ENCODE results near the gene PPP1R37. TPM values are rescaled to one million over a fixed set of nuclear protein-coding genes. Genes with fewer than 3 reads are reported as not detected.

The PPP1R37 gene
- total RNA-seq, 4 donors from 2014 or later = 22.1 to 44.1 (median 33.5) TPM

- TF ChIP-seq CTCF (IDR thresholded peaks at IDR 0.05) = no peak
- TF ChIP-seq POLR2A (IDR thresholded peaks at IDR 0.05) = peak in 1 of 2 donors; percentile 30
- no peak for TF ChIP-seq EP300 (IDR thresholded peaks at IDR 0.05)
- peaks cover 0 to 3% of the 10 kb centered on the region in 2 donors for H3K27me3 ChIP-seq
- H3K9me3 ChIP-seq = no peaks in the 10 kb centered on the region
- peak within 1 kb of the TSS; percentile 33 to 67 (median 52) for H3K4me3 ChIP-seq
- 4 to 5% methylated on average over 44 to 81 of the region's 81 CpGs for WGBS, 2 donors
- H3K36me3 ChIP-seq = peaks cover 0 to 13% (median 5%) of the 10 kb centered on the region in 3 donors
- peaks cover 0 to 52% (median 25%) of the 10 kb centered on the region in 4 donors for H3K4me1 ChIP-seq
- peak within 1 kb of the TSS in 3 of 4 donors; percentile 49 to 76 (median 53) for H3K27ac ChIP-seq
- peak; percentile 30 to 41 for DNase-seq (ENCODE audit: low spot score in 2 of 2)
Measured at GRCh38 chr19:45076029-45076850, 16.7 kb upstream of the PPP1R37 start, which contains the start of gene ZNF296. TSS of gene ZNF296 (minus strand) at chr19:45076478. CDS start at chr19:45076373, 105 bp downstream.

GRCh38 chr19:45076851-45077730, 15.9 kb upstream of the PPP1R37 start:
- Histone ChIP-seq H3K4me3 (peak overlapping the region in 3 of 4 donors; percentile 33 to 67 (median 57)), H3K9me3 (no peaks in the 10 kb centered on the region), H3K4me1 (peaks cover 0 to 52% (median 25%) of the 10 kb centered on the region in 4 donors), H3K27me3 (peaks cover 0 to 3% of the 10 kb centered on the region in 2 donors), H3K27ac (peak overlapping the region in 3 of 4 donors; percentile 44 to 76 (median 49)), H3K36me3 (peaks cover 0 to 12% (median 0%) of the 10 kb centered on the region in 3 donors)
- WGBS, 2 donors = 76 to 77% methylated on average over 15 of the region's 15 CpGs
- TF ChIP-seq POLR2A (IDR thresholded peaks at IDR 0.05) (no peak), EP300 (IDR thresholded peaks at IDR 0.05) (no peak), CTCF (IDR thresholded peaks at IDR 0.05) (no peak)
- DNase-seq (ENCODE audit: low spot score in 2 of 2) = no peak

GRCh38 chr19:45078390-45079062, 14.5 kb upstream of the PPP1R37 start:
- WGBS, 2 donors = 60 to 66% methylated on average over 9 to 10 of the region's 10 CpGs
- peaks cover 0 to 16% (median 0%) of the 10 kb centered on the region in 3 donors for H3K36me3 ChIP-seq
- H3K4me1 ChIP-seq = peaks cover 0 to 52% (median 25%) of the 10 kb centered on the region in 4 donors
- H3K4me3 ChIP-seq = peak overlapping the region; percentile 58 to 95 (median 82)
- no peaks in the 10 kb centered on the region for H3K9me3 ChIP-seq
- no peak for DNase-seq (ENCODE audit: low spot score in 2 of 2)
- H3K27me3 ChIP-seq = peaks cover 0 to 3% of the 10 kb centered on the region in 2 donors
- H3K27ac ChIP-seq = peak overlapping the region in 2 of 4 donors; percentile 80 to 84
- no peak for TF ChIP-seq EP300 (IDR thresholded peaks at IDR 0.05)
- no peak for TF ChIP-seq CTCF (IDR thresholded peaks at IDR 0.05)
- TF ChIP-seq POLR2A (IDR thresholded peaks at IDR 0.05) = no peak

- Histone ChIP-seq H3K36me3 (peaks cover 0 to 22% (median 0%) of the 10 kb centered on the region in 3 donors), H3K4me1 (peaks cover 0 to 52% (median 25%) of the 10 kb centered on the region in 4 donors), H3K27ac (peak within 1 kb of the TSS in 3 of 4 donors; percentile 65 to 84 (median 80)), H3K27me3 (peaks cover 0 to 3% of the 10 kb centered on the region in 2 donors), H3K9me3 (no peaks in the 10 kb centered on the region), H3K4me3 (peak within 1 kb of the TSS; percentile 58 to 95 (median 82))
- TF ChIP-seq EP300 (IDR thresholded peaks at IDR 0.05) = peak in 1 of 2 donors; percentile 58
- peak in 1 of 2 donors; percentile 32 for TF ChIP-seq POLR2A (IDR thresholded peaks at IDR 0.05)
- peak in 1 of 5 experiments; percentile 34 for TF ChIP-seq CTCF (IDR thresholded peaks at IDR 0.05)
- peak; percentile 42 to 53 for DNase-seq (ENCODE audit: low spot score in 2 of 2)
- 1% methylated on average over 35 to 40 of the region's 61 CpGs for WGBS, 2 donors
Measured at GRCh38 chr19:45079063-45079910, 13.7 kb upstream of the PPP1R37 start, which contains the start of gene GEMIN7. TSS of gene GEMIN7 (plus strand) at chr19:45079260. CDS start at chr19:45090115, 10,855 bp downstream.

Measured in tibial nerve (tissue), 4 donors.